OCI-LY3 (cell line): Measurements from ENCODE around the gene ADAMTS16.

Experiments
- H2AFZ ChIP-seq: fragments of 200-600, 300-600 bp; shearing (Covaris generic); 2 replicates; pipeline ENCODE4 v1.6.0; 2014; ENCODE audit warnings: antibody characterized with exemption, low read depth, low read length
- H3K27ac ChIP-seq: fragments of 200-600, 300-600 bp; sonication (generic); 2 replicates; pipeline ENCODE4 v1.5.1; 2014; ENCODE audit warnings: mild to moderate bottlenecking, low read length, moderate library complexity, mixed read lengths
- H3K27me3 ChIP-seq: fragments of 200-600, 300-600 bp; sonication (generic); 2 replicates; pipeline ENCODE4 v1.6.1; 2014; ENCODE audit warnings: low read depth, low read length, mixed read lengths
- H3K36me3 ChIP-seq: fragments of 200-600, 300-600 bp; sonication (generic); replicated peaks from 2 replicates; pipeline ENCODE3; 2014; ENCODE audit warnings: low read depth, low read length, mixed read lengths
- H3K4me1 ChIP-seq: fragments of 300-600, 200-600 bp; sonication (generic); 2 replicates; pipeline ENCODE4 v1.6.1; 2014; ENCODE audit warnings: low read length, mixed read lengths
- H3K4me2 ChIP-seq: fragments of 200-600, 300-600 bp; sonication (generic); 2 replicates; pipeline ENCODE4 v1.6.1; 2014; ENCODE audit warnings: low read length, mixed read lengths
- H3K4me3 ChIP-seq: fragments of 300-600, 200-600 bp; sonication (generic); 2 replicates; pipeline ENCODE4 v1.5.1; 2014; ENCODE audit warnings: antibody characterized with exemption, mild to moderate bottlenecking, low read length, moderate library complexity
- H3K79me2 ChIP-seq: fragments of 300-600, 200-600 bp; shearing (Covaris generic); 2 replicates; pipeline ENCODE4 v1.6.1; 2014; ENCODE audit warnings: mild to moderate bottlenecking, low read length, mixed read lengths
- H3K9ac ChIP-seq: fragments of 300-600, 200-600 bp; shearing (Covaris generic); 2 replicates; pipeline ENCODE4 v1.6.0; 2014; ENCODE audit warnings: mild to moderate bottlenecking, low read length, moderate library complexity
- H3K9me3 ChIP-seq: fragments of 200-600, 300-600 bp; shearing (Covaris generic); 2 replicates; pipeline ENCODE4 v1.6.1; 2014; ENCODE audit warnings: low read length, mixed read lengths; ENCODE audit not compliant: insufficient read depth
- H4K20me1 ChIP-seq: fragments of 200-600, 300-600 bp; sonication (generic); 2 replicates; pipeline ENCODE4 v1.6.1; 2016; ENCODE audit warnings: low read length, mixed read lengths; ENCODE audit not compliant: insufficient read depth
- CTCF ChIP-seq: fragments of 200-600, 300-600 bp; sonication (generic); IDR thresholded peaks from 2 replicates; pipeline ENCODE4 v1.5.1; 2014; ENCODE audit warnings: antibody characterized with exemption, low read length, low read depth
- EZH2phosphoT487 ChIP-seq: fragments of 200-600 bp; shearing (Covaris generic); IDR thresholded peaks from 2 replicates; pipeline ENCODE4 v1.6.1; 2018; ENCODE audit warnings: antibody characterized with exemption, mixed run types, low read depth

Gene ADAMTS16

DNA sequence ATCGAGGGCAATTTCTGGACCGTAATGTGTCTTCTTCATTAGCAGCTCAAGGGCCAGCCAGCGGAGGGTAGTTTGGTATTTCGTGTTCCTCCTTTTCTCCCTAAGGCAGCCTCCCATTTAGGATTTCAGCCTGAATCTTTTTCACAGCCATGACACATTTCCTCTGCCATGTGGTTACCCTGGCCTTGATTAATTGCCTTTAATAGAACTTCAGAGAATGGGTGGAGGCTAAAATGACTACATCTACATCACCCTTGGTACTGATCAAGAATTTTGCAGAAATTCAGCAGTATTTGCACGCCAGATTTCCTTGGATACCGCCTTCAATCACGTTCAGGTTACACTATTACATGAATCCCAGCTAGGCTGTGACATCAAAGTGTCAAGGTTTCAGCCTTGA is 58.0 kb downstream of the ADAMTS16 start:
- Histone ChIP-seq H4K20me1 (no peaks in the 10 kb centered on the region), H3K27ac (no peak overlapping the region), H3K9ac (no peak overlapping the region), H3K9me3 (no peaks in the 10 kb centered on the region), H3K79me2 (no peaks in the 10 kb centered on the region), H2AFZ (no peak overlapping the region), H3K36me3 (no peaks in the 10 kb centered on the region), H3K4me1 (no peaks in the 10 kb centered on the region), H3K27me3 (no peaks in the 10 kb centered on the region; the same call in 1 of the 2 replicates), H3K4me2 (no peak overlapping the region), H3K4me3 (no peak overlapping the region)
- TF ChIP-seq EZH2phosphoT487 (no peak), CTCF (no peak)

GRCh38 chr5:5198815-5199214 is 58.7 kb downstream of the ADAMTS16 start:
- Histone ChIP-seq H4K20me1 (no peaks in the 10 kb centered on the region), H3K27ac (no peak overlapping the region), H2AFZ (no peak overlapping the region), H3K36me3 (no peaks in the 10 kb centered on the region), H3K4me1 (no peaks in the 10 kb centered on the region), H3K27me3 (no peaks in the 10 kb centered on the region; the same call in 1 of the 2 replicates), H3K9me3 (no peaks in the 10 kb centered on the region), H3K79me2 (no peaks in the 10 kb centered on the region), H3K4me2 (no peak overlapping the region), H3K4me3 (no peak overlapping the region), H3K9ac (no peak overlapping the region)
- no peak for TF ChIP-seq CTCF
- TF ChIP-seq EZH2phosphoT487: no peak

DNA sequence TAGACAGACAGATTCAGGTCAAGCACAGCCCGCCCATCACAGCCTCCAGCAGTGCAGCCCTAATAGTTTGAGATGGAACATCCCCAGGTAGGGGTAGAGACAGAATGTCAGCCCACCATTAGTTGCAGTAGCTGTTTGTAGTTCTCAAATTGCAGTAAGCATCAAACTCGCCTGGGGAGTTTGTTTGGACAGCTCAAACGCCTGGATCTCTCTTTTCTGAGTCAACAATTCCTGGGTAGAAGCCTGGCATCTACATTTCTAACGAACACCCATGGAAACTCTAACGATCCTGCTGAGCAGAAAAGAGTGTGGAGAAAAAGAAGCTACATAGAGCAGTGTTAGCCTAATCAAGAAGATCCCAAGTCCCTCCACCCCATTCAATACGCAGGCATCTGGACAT is 59.4 kb downstream of the ADAMTS16 start:
- Histone ChIP-seq H2AFZ (no peak overlapping the region), H3K27me3 (no peaks in the 10 kb centered on the region; the same call in 1 of the 2 replicates)

GRCh38 chr5:5200133-5200532 is 60.0 kb downstream of the ADAMTS16 start:
- no peak overlapping the region for H3K27ac ChIP-seq
- no peak overlapping the region for H3K9ac ChIP-seq
- no peaks in the 10 kb centered on the region for H3K36me3 ChIP-seq
- H3K4me1 ChIP-seq: no peaks in the 10 kb centered on the region
- TF ChIP-seq CTCF (no peak), EZH2phosphoT487 (no peak)
- H3K27me3 ChIP-seq: no peaks in the 10 kb centered on the region; the same call in 1 of the 2 replicates
- H3K4me2 ChIP-seq: no peak overlapping the region
- H3K79me2 ChIP-seq: no peaks in the 10 kb centered on the region
- H3K9me3 ChIP-seq: no peaks in the 10 kb centered on the region
- H3K4me3 ChIP-seq: no peak overlapping the region
- H4K20me1 ChIP-seq: no peaks in the 10 kb centered on the region
- H2AFZ ChIP-seq: no peak overlapping the region

More for the DNA sequence above, 59.4 kb downstream of the ADAMTS16 start:
- Histone ChIP-seq H3K9me3 (no peaks in the 10 kb centered on the region), H4K20me1 (no peaks in the 10 kb centered on the region), H3K4me1 (no peaks in the 10 kb centered on the region), H3K4me3 (no peak overlapping the region), H3K4me2 (no peak overlapping the region), H3K79me2 (no peaks in the 10 kb centered on the region), H3K27ac (no peak overlapping the region), H3K36me3 (no peaks in the 10 kb centered on the region), H3K9ac (no peak overlapping the region)
- TF ChIP-seq EZH2phosphoT487 (no peak), CTCF (no peak)
